ENCODE data around the gene MIS12. TPM values are rescaled to one million over a fixed set of nuclear protein-coding genes. Genes with fewer than 3 reads are reported as not detected.
A peak's percentile ranks its signal among the peaks of the same experiment; 100 is the strongest.

Gene MIS12
- total RNA-seq, 6 donors from 2014 or later = 3.2 to 79.6 (median 15.2) TPM

DNA sequence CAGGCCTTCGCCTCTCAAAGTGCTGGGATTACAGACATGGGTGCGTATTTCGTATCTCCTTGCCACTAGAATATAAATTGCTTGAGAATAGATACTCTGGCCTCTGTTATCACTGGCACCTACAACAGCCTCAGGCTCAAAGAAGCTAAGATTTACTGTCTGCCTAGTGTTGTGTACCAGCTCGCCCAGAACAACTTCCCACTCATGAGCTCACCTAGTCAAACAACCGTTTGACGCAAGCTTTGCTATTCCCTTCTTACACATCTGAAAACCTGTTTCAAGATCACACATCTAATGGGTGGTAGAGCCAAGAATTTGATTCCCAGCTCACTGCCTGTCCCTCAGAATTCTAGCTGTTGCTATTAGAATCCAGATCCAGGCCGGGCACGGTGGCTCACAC, 24.4 kb downstream of the MIS12 start:
- no peak overlapping the region for H3K27ac ChIP-seq
- no peak for TF ChIP-seq EP300 (IDR thresholded peaks at IDR 0.05)
- TF ChIP-seq, protein P1, sequence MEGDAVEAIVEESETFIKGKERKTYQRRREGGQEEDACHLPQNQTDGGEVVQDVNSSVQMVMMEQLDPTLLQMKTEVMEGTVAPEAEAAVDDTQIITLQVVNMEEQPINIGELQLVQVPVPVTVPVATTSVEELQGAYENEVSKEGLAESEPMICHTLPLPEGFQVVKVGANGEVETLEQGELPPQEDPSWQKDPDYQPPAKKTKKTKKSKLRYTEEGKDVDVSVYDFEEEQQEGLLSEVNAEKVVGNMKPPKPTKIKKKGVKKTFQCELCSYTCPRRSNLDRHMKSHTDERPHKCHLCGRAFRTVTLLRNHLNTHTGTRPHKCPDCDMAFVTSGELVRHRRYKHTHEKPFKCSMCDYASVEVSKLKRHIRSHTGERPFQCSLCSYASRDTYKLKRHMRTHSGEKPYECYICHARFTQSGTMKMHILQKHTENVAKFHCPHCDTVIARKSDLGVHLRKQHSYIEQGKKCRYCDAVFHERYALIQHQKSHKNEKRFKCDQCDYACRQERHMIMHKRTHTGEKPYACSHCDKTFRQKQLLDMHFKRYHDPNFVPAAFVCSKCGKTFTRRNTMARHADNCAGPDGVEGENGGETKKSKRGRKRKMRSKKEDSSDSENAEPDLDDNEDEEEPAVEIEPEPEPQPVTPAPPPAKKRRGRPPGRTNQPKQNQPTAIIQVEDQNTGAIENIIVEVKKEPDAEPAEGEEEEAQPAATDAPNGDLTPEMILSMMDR (IDR thresholded peaks at IDR 0.05) = no peak
- no peak for TF ChIP-seq POLR2AphosphoS5 (IDR thresholded peaks at IDR 0.05)
- no peak for TF ChIP-seq POLR2A (IDR thresholded peaks at IDR 0.05)
- H3K9me3 ChIP-seq = no peaks in the 10 kb centered on the region
- no peaks in the 10 kb centered on the region for H3K27me3 ChIP-seq
- H3K4me3 ChIP-seq = no peak overlapping the region
- H3K4me1 ChIP-seq = no peaks in the 10 kb centered on the region
- ATAC-seq (ENCODE audit: low FRiP score in 2 of 2) = no peak
- peaks cover 0 to 23% (median 9%) of the 10 kb centered on the region in 4 donors for H3K36me3 ChIP-seq
- DNase-seq = no peak
- 79 to 91% methylated on average over 7 to 8 of the region's 8 CpGs for WGBS, 2 donors

- DNase-seq (no peak), ATAC-seq (ENCODE audit: low FRiP score in 2 of 2) (no peak)
Observed at GRCh38 chr17:5511401-5512225, 25.2 kb downstream of the MIS12 start.

DNA sequence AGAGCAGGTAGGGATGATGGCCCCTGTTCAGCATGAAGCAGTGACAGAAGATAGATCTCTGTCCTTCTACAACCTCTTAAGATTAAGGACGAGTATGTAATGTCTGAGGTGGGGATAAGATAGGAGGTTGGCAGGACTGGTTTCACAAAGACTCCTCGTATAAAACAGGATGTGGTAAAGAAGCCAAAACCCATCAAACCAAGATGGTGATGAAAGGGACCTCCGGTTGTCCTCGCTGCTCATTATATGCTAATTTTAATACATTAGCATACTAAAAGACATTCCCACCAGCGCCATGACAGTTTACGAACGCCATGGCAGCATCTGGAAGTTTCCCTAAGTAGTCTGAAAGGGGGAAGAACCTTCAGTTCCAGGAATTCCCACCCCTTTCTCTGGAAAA, 27.3 kb downstream of the MIS12 start:
- Histone ChIP-seq H3K4me1 (no peaks in the 10 kb centered on the region), H3K9me3 (no peaks in the 10 kb centered on the region), H3K27ac (no peak overlapping the region), H3K4me3 (no peak overlapping the region), H3K27me3 (no peaks in the 10 kb centered on the region), H3K36me3 (peaks cover 0 to 33% (median 11%) of the 10 kb centered on the region in 4 donors)
- 74% methylated on average over 7 of the region's 7 CpGs for WGBS, 2 donors
- ATAC-seq (ENCODE audit: low FRiP score in 2 of 2) (no peak), DNase-seq (no peak)
- no peak for TF ChIP-seq EP300 (IDR thresholded peaks at IDR 0.05)
- no peak for TF ChIP-seq POLR2AphosphoS5 (IDR thresholded peaks at IDR 0.05)
- TF ChIP-seq POLR2A (IDR thresholded peaks at IDR 0.05) = no peak
- TF ChIP-seq, protein P1 (IDR thresholded peaks at IDR 0.05) = no peak

More at GRCh38 chr17:5511401-5512225, 25.2 kb downstream of the MIS12 start:
- H3K27me3 ChIP-seq = no peaks in the 10 kb centered on the region
- peaks cover 0 to 26% (median 9%) of the 10 kb centered on the region in 4 donors for H3K36me3 ChIP-seq
- H3K9me3 ChIP-seq = no peaks in the 10 kb centered on the region
- WGBS, 2 donors = 54 to 71% methylated on average over 17 of the region's 17 CpGs
- H3K4me3 ChIP-seq = no peak overlapping the region
- no peak for TF ChIP-seq EP300 (IDR thresholded peaks at IDR 0.05)
- no peak overlapping the region for H3K27ac ChIP-seq
- H3K4me1 ChIP-seq = no peaks in the 10 kb centered on the region

DNA sequence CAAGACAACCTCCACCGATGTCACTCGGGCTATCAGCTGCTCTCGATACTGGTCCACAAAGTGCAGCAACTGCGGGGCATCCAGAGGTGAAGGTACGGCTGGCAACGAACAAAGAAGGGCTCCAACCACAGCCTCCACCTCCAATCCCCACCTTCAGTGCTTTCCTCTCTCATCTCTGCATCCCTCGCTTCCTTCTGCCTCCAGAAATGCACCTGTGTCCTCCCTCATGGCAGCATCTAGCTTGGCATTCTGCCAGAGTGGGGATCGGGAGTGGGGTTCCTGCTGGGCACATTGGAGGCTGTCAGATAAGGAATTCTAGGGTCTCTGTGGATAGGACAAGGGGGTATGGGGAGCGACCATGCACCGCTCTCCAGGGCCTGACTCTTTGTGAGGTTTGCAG, 28.6 kb downstream of the MIS12 start:
- 96 to 97% methylated on average over 10 of the region's 10 CpGs for WGBS, 2 donors
- Histone ChIP-seq H3K36me3 (peaks cover 0 to 33% (median 11%) of the 10 kb centered on the region in 4 donors), H3K4me3 (no peak overlapping the region), H3K9me3 (no peaks in the 10 kb centered on the region), H3K27ac (no peak overlapping the region), H3K4me1 (no peaks in the 10 kb centered on the region), H3K27me3 (no peaks in the 10 kb centered on the region)
- ATAC-seq (ENCODE audit: low FRiP score in 2 of 2) (no peak), DNase-seq (no peak)
- no peak for TF ChIP-seq POLR2A (IDR thresholded peaks at IDR 0.05)
- TF ChIP-seq, protein P1 (IDR thresholded peaks at IDR 0.05) = no peak
- no peak for TF ChIP-seq EP300 (IDR thresholded peaks at IDR 0.05)
- no peak for TF ChIP-seq POLR2AphosphoS5 (IDR thresholded peaks at IDR 0.05)

GRCh38 chr17:5516060-5516792, 29.9 kb downstream of the MIS12 start:
- DNase-seq = no peak
- Histone ChIP-seq H3K4me3 (no peak overlapping the region), H3K36me3 (peaks cover 2 to 44% (median 14%) of the 10 kb centered on the region in 4 donors), H3K9me3 (no peaks in the 10 kb centered on the region), H3K27ac (no peak overlapping the region), H3K27me3 (no peaks in the 10 kb centered on the region), H3K4me1 (no peaks in the 10 kb centered on the region)
- TF ChIP-seq POLR2A (IDR thresholded peaks at IDR 0.05) = no peak
- TF ChIP-seq, protein P1 (IDR thresholded peaks at IDR 0.05) = no peak
- no peak for TF ChIP-seq EP300 (IDR thresholded peaks at IDR 0.05)
- no peak for TF ChIP-seq POLR2AphosphoS5 (IDR thresholded peaks at IDR 0.05)
- WGBS, 2 donors = 67 to 70% methylated on average over 5 of the region's 5 CpGs
- ATAC-seq (ENCODE audit: low FRiP score in 2 of 2) = peak in 1 of 2 donors; percentile 80
